ENCODE results near the gene CEP162.

- TF ChIP-seq, protein P1, sequence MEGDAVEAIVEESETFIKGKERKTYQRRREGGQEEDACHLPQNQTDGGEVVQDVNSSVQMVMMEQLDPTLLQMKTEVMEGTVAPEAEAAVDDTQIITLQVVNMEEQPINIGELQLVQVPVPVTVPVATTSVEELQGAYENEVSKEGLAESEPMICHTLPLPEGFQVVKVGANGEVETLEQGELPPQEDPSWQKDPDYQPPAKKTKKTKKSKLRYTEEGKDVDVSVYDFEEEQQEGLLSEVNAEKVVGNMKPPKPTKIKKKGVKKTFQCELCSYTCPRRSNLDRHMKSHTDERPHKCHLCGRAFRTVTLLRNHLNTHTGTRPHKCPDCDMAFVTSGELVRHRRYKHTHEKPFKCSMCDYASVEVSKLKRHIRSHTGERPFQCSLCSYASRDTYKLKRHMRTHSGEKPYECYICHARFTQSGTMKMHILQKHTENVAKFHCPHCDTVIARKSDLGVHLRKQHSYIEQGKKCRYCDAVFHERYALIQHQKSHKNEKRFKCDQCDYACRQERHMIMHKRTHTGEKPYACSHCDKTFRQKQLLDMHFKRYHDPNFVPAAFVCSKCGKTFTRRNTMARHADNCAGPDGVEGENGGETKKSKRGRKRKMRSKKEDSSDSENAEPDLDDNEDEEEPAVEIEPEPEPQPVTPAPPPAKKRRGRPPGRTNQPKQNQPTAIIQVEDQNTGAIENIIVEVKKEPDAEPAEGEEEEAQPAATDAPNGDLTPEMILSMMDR (IDR thresholded peaks at IDR 0.05; ENCODE audit: low read depth, low read length, poor library complexity, severe bottlenecking): no peak
- no peak for TF ChIP-seq EZH2phosphoT487 (IDR thresholded peaks at IDR 0.05; ENCODE audit: borderline replicate concordance, low read length)
These were observed 35.6 kb downstream of the CEP162 start for GRCh38 chr6:84191802-84192201.
